Measurements from ENCODE around the gene COA7.

The COA7 gene

DNA sequence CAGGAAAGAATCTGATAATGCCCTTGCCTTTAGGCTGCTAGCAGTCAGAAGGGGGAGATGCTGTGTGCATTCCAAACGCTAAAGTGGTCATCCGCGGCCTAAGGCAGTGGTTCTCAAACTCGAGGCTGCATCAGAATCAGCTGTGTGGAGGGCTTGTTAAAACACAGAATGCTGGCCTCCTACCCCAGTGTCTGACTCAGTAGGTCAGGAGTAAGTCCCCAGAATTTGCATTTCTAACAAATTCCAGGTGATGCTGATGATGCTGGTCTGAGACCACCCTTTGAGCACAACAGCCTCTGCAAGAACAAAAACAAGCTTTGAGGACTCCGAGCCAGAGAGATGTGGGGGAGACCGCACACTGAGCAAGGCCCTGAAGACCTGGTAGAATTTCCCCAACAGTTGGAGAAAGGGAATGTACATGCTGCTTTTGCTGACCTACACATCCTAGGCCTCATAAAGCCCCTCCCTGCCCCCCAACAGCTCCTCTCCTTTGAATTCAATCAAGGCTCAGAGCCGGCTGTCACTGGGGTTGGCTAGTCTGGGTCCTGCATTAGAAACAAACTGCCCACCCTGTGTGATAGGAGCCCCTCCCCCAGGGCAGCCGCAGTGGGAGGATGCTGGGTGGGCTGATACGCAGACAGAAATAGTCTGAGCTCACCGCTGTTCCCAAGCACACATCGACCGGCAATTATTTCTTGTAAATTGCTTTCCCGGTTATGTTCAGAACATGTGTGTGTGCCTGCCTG, 38.1 kb downstream of the COA7 start:
- Histone ChIP-seq H3K4me2 (ENCODE audit: low read length) (no peak overlapping the region), H3K27me3 (ENCODE audit: insufficient read depth, low read length) (no peaks in the 10 kb centered on the region), H4K20me1 (ENCODE audit: insufficient read depth, low read length) (no peaks in the 10 kb centered on the region), H3K9me2 (ENCODE audit: low read depth, low read length) (no peaks in the 10 kb centered on the region), H3K27ac (ENCODE audit: low read depth, low read length, poor library complexity, severe bottlenecking) (peak overlapping the region; percentile 42), H3K9ac (ENCODE audit: low read length) (no peak overlapping the region), H3K79me2 (ENCODE audit: insufficient read depth, low read length) (no peaks in the 10 kb centered on the region), H3K4me1 (ENCODE audit: insufficient read depth, low read length, severe bottlenecking) (peaks cover 16% of the 10 kb centered on the region), H2AFZ (ENCODE audit: low read length) (no peak overlapping the region), H3K9me3 (ENCODE audit: low read length) (no peaks in the 10 kb centered on the region), H3F3A (ENCODE audit: insufficient read depth, low read length) (no peaks in the 10 kb centered on the region), H3K4me3 (ENCODE audit: low read depth, low read length, poor library complexity, severe bottlenecking) (no peak overlapping the region), H3K36me3 (ENCODE audit: insufficient read depth, low read length) (peaks cover 14% of the 10 kb centered on the region; the same call in 1 of the 2 replicates)
- TF ChIP-seq, protein P1, sequence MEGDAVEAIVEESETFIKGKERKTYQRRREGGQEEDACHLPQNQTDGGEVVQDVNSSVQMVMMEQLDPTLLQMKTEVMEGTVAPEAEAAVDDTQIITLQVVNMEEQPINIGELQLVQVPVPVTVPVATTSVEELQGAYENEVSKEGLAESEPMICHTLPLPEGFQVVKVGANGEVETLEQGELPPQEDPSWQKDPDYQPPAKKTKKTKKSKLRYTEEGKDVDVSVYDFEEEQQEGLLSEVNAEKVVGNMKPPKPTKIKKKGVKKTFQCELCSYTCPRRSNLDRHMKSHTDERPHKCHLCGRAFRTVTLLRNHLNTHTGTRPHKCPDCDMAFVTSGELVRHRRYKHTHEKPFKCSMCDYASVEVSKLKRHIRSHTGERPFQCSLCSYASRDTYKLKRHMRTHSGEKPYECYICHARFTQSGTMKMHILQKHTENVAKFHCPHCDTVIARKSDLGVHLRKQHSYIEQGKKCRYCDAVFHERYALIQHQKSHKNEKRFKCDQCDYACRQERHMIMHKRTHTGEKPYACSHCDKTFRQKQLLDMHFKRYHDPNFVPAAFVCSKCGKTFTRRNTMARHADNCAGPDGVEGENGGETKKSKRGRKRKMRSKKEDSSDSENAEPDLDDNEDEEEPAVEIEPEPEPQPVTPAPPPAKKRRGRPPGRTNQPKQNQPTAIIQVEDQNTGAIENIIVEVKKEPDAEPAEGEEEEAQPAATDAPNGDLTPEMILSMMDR (IDR thresholded peaks at IDR 0.05; ENCODE audit: low read length), result no peak
- TF ChIP-seq EZH2 (IDR thresholded peaks at IDR 0.05; ENCODE audit: borderline replicate concordance, low read length), result no peak

DNA sequence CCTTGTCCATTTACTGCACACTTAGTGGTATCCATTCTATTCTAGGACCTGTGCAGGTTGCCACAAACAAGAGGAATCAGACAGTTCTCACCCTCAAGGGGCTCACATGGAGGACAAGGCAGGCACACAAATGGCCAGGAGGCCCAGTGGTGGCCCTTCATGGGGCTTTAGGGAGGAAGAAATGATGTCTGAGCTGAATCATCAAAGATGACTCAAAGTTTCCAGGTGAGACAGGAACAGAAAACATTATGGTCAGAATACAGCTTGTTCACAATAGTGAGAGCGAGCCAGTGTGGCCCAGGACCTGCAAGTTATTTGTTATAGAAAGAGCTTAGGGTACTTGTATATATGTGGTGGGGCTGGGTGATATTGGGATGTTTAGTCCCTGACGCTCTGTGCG, 38.8 kb downstream of the COA7 start:
- no peak overlapping the region for H3K4me2 ChIP-seq (ENCODE audit: low read length)
- H4K20me1 ChIP-seq (ENCODE audit: insufficient read depth, low read length), result no peaks in the 10 kb centered on the region
- no peaks in the 10 kb centered on the region for H3K9me3 ChIP-seq (ENCODE audit: low read length)

DNA sequence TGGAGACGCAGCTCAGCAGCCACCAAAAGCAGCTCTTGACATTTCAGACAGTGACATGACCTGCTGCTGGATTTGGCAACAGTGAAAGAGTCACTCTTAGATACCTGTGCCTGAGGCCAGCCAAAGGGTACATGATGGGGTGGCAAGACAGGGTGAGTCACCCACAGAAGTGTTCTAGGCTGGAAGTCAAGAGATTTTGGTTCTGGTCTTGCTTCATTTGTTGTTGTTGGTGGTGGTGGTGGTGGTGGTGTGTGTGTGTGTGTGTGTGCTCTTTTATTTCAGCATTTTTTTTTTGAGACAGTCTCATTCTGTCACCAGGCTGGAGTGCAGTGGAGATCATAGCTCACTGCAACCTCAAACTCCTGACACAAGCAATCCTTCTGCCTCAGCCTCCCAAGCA, 39.4 kb downstream of the COA7 start:
- peaks cover 16% of the 10 kb centered on the region for H3K4me1 ChIP-seq (ENCODE audit: insufficient read depth, low read length, severe bottlenecking)
- no peaks in the 10 kb centered on the region for H3F3A ChIP-seq (ENCODE audit: insufficient read depth, low read length)
- no peaks in the 10 kb centered on the region for H3K9me3 ChIP-seq (ENCODE audit: low read length)
- H4K20me1 ChIP-seq (ENCODE audit: insufficient read depth, low read length), result no peaks in the 10 kb centered on the region
- no peaks in the 10 kb centered on the region for H3K79me2 ChIP-seq (ENCODE audit: insufficient read depth, low read length)
- H2AFZ ChIP-seq (ENCODE audit: low read length), result no peak overlapping the region
- no peak for TF ChIP-seq EZH2 (IDR thresholded peaks at IDR 0.05; ENCODE audit: borderline replicate concordance, low read length)
- TF ChIP-seq, protein P1 (IDR thresholded peaks at IDR 0.05; ENCODE audit: low read length), result no peak
- H3K36me3 ChIP-seq (ENCODE audit: insufficient read depth, low read length), result peaks cover 14% of the 10 kb centered on the region; the same call in 1 of the 2 replicates
- no peak overlapping the region for H3K4me3 ChIP-seq (ENCODE audit: low read depth, low read length, poor library complexity, severe bottlenecking)
- peak overlapping the region; percentile 42 for H3K27ac ChIP-seq (ENCODE audit: low read depth, low read length, poor library complexity, severe bottlenecking)
- H3K9me2 ChIP-seq (ENCODE audit: low read depth, low read length), result no peaks in the 10 kb centered on the region
- H3K27me3 ChIP-seq (ENCODE audit: insufficient read depth, low read length), result no peaks in the 10 kb centered on the region
- no peak overlapping the region for H3K4me2 ChIP-seq (ENCODE audit: low read length)
- H3K9ac ChIP-seq (ENCODE audit: low read length), result no peak overlapping the region

More for the DNA sequence above, 38.8 kb downstream of the COA7 start:
- no peaks in the 10 kb centered on the region for H3K9me2 ChIP-seq (ENCODE audit: low read depth, low read length)
- H3F3A ChIP-seq (ENCODE audit: insufficient read depth, low read length), result no peaks in the 10 kb centered on the region
- no peak for TF ChIP-seq EZH2 (IDR thresholded peaks at IDR 0.05; ENCODE audit: borderline replicate concordance, low read length)
- TF ChIP-seq, protein P1 (IDR thresholded peaks at IDR 0.05; ENCODE audit: low read length), result no peak
- no peaks in the 10 kb centered on the region for H3K79me2 ChIP-seq (ENCODE audit: insufficient read depth, low read length)
- peak overlapping the region; percentile 42 for H3K27ac ChIP-seq (ENCODE audit: low read depth, low read length, poor library complexity, severe bottlenecking)
- H3K27me3 ChIP-seq (ENCODE audit: insufficient read depth, low read length), result no peaks in the 10 kb centered on the region
- H3K9ac ChIP-seq (ENCODE audit: low read length), result no peak overlapping the region
- H3K4me1 ChIP-seq (ENCODE audit: insufficient read depth, low read length, severe bottlenecking), result peaks cover 16% of the 10 kb centered on the region
- H3K36me3 ChIP-seq (ENCODE audit: insufficient read depth, low read length), result peaks cover 14% of the 10 kb centered on the region; the same call in 1 of the 2 replicates
- no peak overlapping the region for H3K4me3 ChIP-seq (ENCODE audit: low read depth, low read length, poor library complexity, severe bottlenecking)
- H2AFZ ChIP-seq (ENCODE audit: low read length), result no peak overlapping the region
